PC-3 (cell line): ENCODE results near the gene TNPO2. TPM values are rescaled to one million over a fixed set of nuclear protein-coding genes. Genes with fewer than 3 reads are reported as not detected.

Experiments used
- ATAC-seq: fragments of 200-7000 bp; cut with Tn5 transposase; 2 replicates; pipeline ENCODE4 v1.9.1; 2020; ENCODE audit warnings: mild to moderate bottlenecking, moderate library complexity
- BruUV-seq: library from RNA; stranded (reverse); fragments of 400-500 nt; replicated peaks from 2 replicates; lab custom pipeline; 2021; lab: Mats Ljungman, UMichigan
- CTCF ChIA-PET: fragments of 300-600 bp; sonication (Branson Sonifier 250); formaldehyde crosslinking; loops from one replicate; lab custom pipeline; 2022; ENCODE audit warnings: antibody characterized with exemption; lab: Charles Lee
- POLR2A ChIA-PET: fragments of 300-600 bp; sonication (Branson Sonifier 250); formaldehyde crosslinking; loops from one replicate; lab custom pipeline; 2022; ENCODE audit warnings: antibody characterized with exemption; ENCODE audit not compliant: unreplicated experiment; lab: Charles Lee
- DNase-seq: peaks from one replicate; pipeline ENCODE4 v3.0.0-alpha.2; 2015
- H2AFZ ChIP-seq: fragments of 300-600 bp; sonication (generic); 2 replicates; pipeline ENCODE4 v1.6.0; 2016; ENCODE audit warnings: antibody characterized with exemption, low read length
- H3F3A ChIP-seq: fragments of 300-600 bp; sonication (generic); one replicate; pipeline ENCODE4 v1.6.0; 2017; ENCODE audit warnings: antibody characterized with exemption, low read length, control low read depth, mild to moderate bottlenecking; ENCODE audit not compliant: unreplicated experiment
- H3K27ac ChIP-seq: fragments of 300-600 bp; sonication (generic); 2 replicates; pipeline ENCODE4 v1.5.1; 2016; ENCODE audit warnings: mild to moderate bottlenecking, low read length
- H3K27me3 ChIP-seq: fragments of 300-600 bp; sonication (generic); 2 replicates; pipeline ENCODE4 v1.6.1; 2016; ENCODE audit warnings: low read length, mixed read lengths
- H3K36me3 ChIP-seq: fragments of 300-600 bp; sonication (generic); 2 replicates; pipeline ENCODE4 v1.6.1; 2016; ENCODE audit warnings: low read depth, mixed run types, low read length, mixed read lengths
- H3K4me1 ChIP-seq: fragments of 300-600 bp; sonication (generic); 2 replicates; pipeline ENCODE4 v1.5.1; 2016; ENCODE audit warnings: low read length; ENCODE audit not compliant: insufficient read depth
- H3K4me2 ChIP-seq: fragments of 300-600 bp; sonication (generic); 2 replicates; pipeline ENCODE4 v1.6.0; 2016; ENCODE audit warnings: low read length
- H3K4me3 ChIP-seq: fragments of 300-600 bp; sonication (generic); 2 replicates; pipeline ENCODE4 v1.5.1; 2016; ENCODE audit warnings: mild to moderate bottlenecking, low read length, mixed read lengths
- H3K79me2 ChIP-seq: fragments of 300-600 bp; sonication (generic); 2 replicates; pipeline ENCODE4 v1.6.1; 2017; ENCODE audit warnings: low read length, mixed read lengths
- H3K9ac ChIP-seq: fragments of 300-600 bp; sonication (generic); 2 replicates; pipeline ENCODE4 v1.6.0; 2016; ENCODE audit warnings: mild to moderate bottlenecking, low read length
- H3K9me2 ChIP-seq: fragments of 300-600 bp; sonication (generic); replicated peaks from 2 replicates; pipeline ENCODE4 v1.6.1; 2016; ENCODE audit warnings: mixed run types, low read length, mixed read lengths
- H3K9me3 ChIP-seq: fragments of 300-600 bp; sonication (generic); 2 replicates; pipeline ENCODE4 v1.6.1; 2016; ENCODE audit warnings: low read length, mixed read lengths
- H4K20me1 ChIP-seq: fragments of 300-600 bp; sonication (generic); 2 replicates; pipeline ENCODE4 v1.6.1; 2016; ENCODE audit warnings: low read length, mixed read lengths
- CTCF ChIP-seq: fragments of 300-600 bp; sonication (generic); conservative IDR thresholded peaks from 2 replicates; pipeline ENCODE4 v1.5.1; 2017; ENCODE audit warnings: antibody characterized with exemption, low read depth, mild to moderate bottlenecking, low read length
- EZH2 ChIP-seq: fragments of 300-600 bp; sonication (generic); IDR thresholded peaks from one replicate; pipeline ENCODE4 v1.6.1; 2017; ENCODE audit warnings: antibody characterized with exemption, mild to moderate bottlenecking, low read length; ENCODE audit not compliant: unreplicated experiment
- EZH2phosphoT487 ChIP-seq: fragments of 300-600 bp; sonication (generic); IDR thresholded peaks from 2 replicates; pipeline ENCODE4 v1.6.1; 2018; ENCODE audit warnings: mild to moderate bottlenecking, antibody characterized with exemption, low read length, borderline replicate concordance
- intact Hi-C: fragments of 100-400 bp; cut with micrococcal nuclease; formaldehyde crosslinking; loops from 2 replicates; pipeline ENCODE4 v1.9.0; 2023
- total RNA-seq: library from RNA; depleted of rRNA; stranded (reverse); fragments of >200 nt; gene quantifications from 2 replicates; pipeline ENCODE4 v1.2.3, GENCODE V29; 2014

The TNPO2 gene
- total RNA-seq, 1 experiment from 2014 or later: 50.6 TPM

- no TSS peak for BruUV-seq
- intact Hi-C loops: loop anchor here (2.0 kb wide), 1 partner anchor 56 kb away; the partner anchor contains the start of genes ZNF490 and ZNF791
- Histone ChIP-seq H3F3A (no peaks in the 10 kb centered on the region), H3K9ac (peak within 1 kb of the TSS; percentile 80), H3K9me2 (no peaks in the 10 kb centered on the region), H3K27ac (no peak within 1 kb of the TSS), H2AFZ (peak within 1 kb of the TSS; percentile 90), H4K20me1 (no peaks in the 10 kb centered on the region), H3K4me1 (peaks cover 32% of the 10 kb centered on the region), H3K79me2 (peaks cover 52% of the 10 kb centered on the region), H3K27me3 (no peaks in the 10 kb centered on the region), H3K4me2 (peak within 1 kb of the TSS; percentile 93), H3K4me3 (peak within 1 kb of the TSS; percentile 88), H3K9me3 (no peaks in the 10 kb centered on the region), H3K36me3 (peaks cover 12% of the 10 kb centered on the region; the same call in 1 of the 2 replicates)
- POLR2A ChIA-PET: interaction anchor here (0.6 kb wide), 1 partner anchor 383 kb away, joined by 4 read pairs; no protein-coding TSS in a partner anchor
- CTCF ChIA-PET: no interaction called here
- DNase-seq (peak; percentile 85), ATAC-seq (peak; percentile 80)
- no peak for TF ChIP-seq CTCF
- no peak for TF ChIP-seq EZH2
- TF ChIP-seq EZH2phosphoT487: no peak
Measured at GRCh38 chr19:12666265-12667048, 57.3 kb downstream of the TNPO2 start, which contains the start of the genes MAN2B1 and WDR83. TSS of gene MAN2B1 (minus strand) at chr19:12666742. CDS start at chr19:12666701, 41 bp downstream. TSS of gene WDR83 (plus strand) at chr19:12666807. CDS start at chr19:12669791, 2,984 bp downstream.

- CTCF ChIA-PET: no interaction called here
- no peaks in the 10 kb centered on the region for H4K20me1 ChIP-seq
- no TSS peak for BruUV-seq
- POLR2A ChIA-PET: interaction anchor here (0.6 kb wide), 2 partner anchors 214 to 382 kb away, joined by 3 to 4 read pairs; no protein-coding TSS in a partner anchor
- no peaks in the 10 kb centered on the region for H3F3A ChIP-seq
- no peak for TF ChIP-seq CTCF
- no peak for TF ChIP-seq EZH2phosphoT487
- no peak for TF ChIP-seq EZH2
- H3K36me3 ChIP-seq: peaks cover 18% of the 10 kb centered on the region
- H3K27me3 ChIP-seq: no peaks in the 10 kb centered on the region
- H3K9me3 ChIP-seq: no peaks in the 10 kb centered on the region
- H3K4me1 ChIP-seq: peaks cover 31% of the 10 kb centered on the region
- ATAC-seq: peak; percentile 12
- intact Hi-C loops: loop anchor here (2.0 kb wide), 1 partner anchor 55 kb away; the partner anchor contains the start of genes ZNF490 and ZNF791
- peak overlapping the region; percentile 80 for H3K9ac ChIP-seq
- peak overlapping the region; percentile 93 for H3K4me2 ChIP-seq
- peaks cover 50% of the 10 kb centered on the region for H3K79me2 ChIP-seq
- H3K27ac ChIP-seq: no peak overlapping the region
- DNase-seq: no peak
- H3K9me2 ChIP-seq: no peaks in the 10 kb centered on the region
- H3K4me3 ChIP-seq: peak overlapping the region; percentile 88
- H2AFZ ChIP-seq: peak overlapping the region; percentile 90
Measured at GRCh38 chr19:12665671-12666264, 58.0 kb downstream of the TNPO2 start.
